IPS DF 4.7 (cell line): ENCODE results near the gene SPACA4.

ENCODE experiments used
- DNase-seq: peaks from one replicate; pipeline ENCODE4 v3.0.0-alpha.2; 2013; ENCODE audit warnings: low spot score; ENCODE audit errors: extremely low read depth

Gene SPACA4

GRCh38 chr19:48633148-48634035 is 26.9 kb downstream of the SPACA4 start:
- DNase-seq: no peak

- DNase-seq: no peak
Observed at GRCh38 chr19:48634036-48634342, 27.4 kb downstream of the SPACA4 start.

GRCh38 chr19:48634424-48635262 is 28.1 kb downstream of the SPACA4 start:
- no peak for DNase-seq

GRCh38 chr19:48635263-48635965 is 28.9 kb downstream of the SPACA4 start:
- DNase-seq: no peak

GRCh38 chr19:48635966-48636858 is 29.7 kb downstream of the SPACA4 start:
- DNase-seq: no peak

- DNase-seq: no peak
Observed at GRCh38 chr19:48636859-48637448, 30.4 kb downstream of the SPACA4 start, which contains the start of gene DBP. TSS of gene DBP (minus strand) at chr19:48637379. CDS start at chr19:48636994, 385 bp downstream.

GRCh38 chr19:48637449-48637947 is 31.0 kb downstream of the SPACA4 start:
- no peak for DNase-seq

GRCh38 chr19:48637948-48638830 is 31.6 kb downstream of the SPACA4 start:
- DNase-seq: no peak

GRCh38 chr19:48638831-48639381 is 32.4 kb downstream of the SPACA4 start:
- no peak for DNase-seq

GRCh38 chr19:48639483-48640375 is 33.2 kb downstream of the SPACA4 start:
- no peak for DNase-seq

- DNase-seq: no peak
Observed at GRCh38 chr19:48641850-48642249, 35.3 kb downstream of the SPACA4 start.

- DNase-seq: no peak
Observed at GRCh38 chr19:48642862-48643261, 36.3 kb downstream of the SPACA4 start.

GRCh38 chr19:48644355-48644754 is 37.8 kb downstream of the SPACA4 start:
- DNase-seq: no peak

GRCh38 chr19:48644839-48645619 is 38.5 kb downstream of the SPACA4 start:
- no peak for DNase-seq

GRCh38 chr19:48645620-48646000 is 39.1 kb downstream of the SPACA4 start:
- DNase-seq: no peak

GRCh38 chr19:48646001-48646721 is 39.6 kb downstream of the SPACA4 start, which contains the start of gene CA11:
TSS of gene CA11 (minus strand) at chr19:48646187. CDS start at chr19:48645632, 555 bp downstream.
- DNase-seq: no peak
